HEK293 (cell line): ENCODE results near the gene MYH8.
A peak's percentile ranks its signal among the peaks of the same experiment; 100 is the strongest.

ENCODE experiments used
- CTCF ChIA-PET: fragments of 350-600 bp; formaldehyde crosslinking; extraction: SDS; loops from one replicate; lab custom pipeline; 2021; ENCODE audit warnings: antibody characterized with exemption; lab: Yijun Ruan, JAX
- POLR2A ChIA-PET: fragments of 300-600 bp; formaldehyde crosslinking; extraction: SDS; loops from one replicate; lab custom pipeline; 2020; ENCODE audit warnings: antibody characterized with exemption, inconsistent platforms; lab: Yijun Ruan, JAX
- H3K27ac ChIP-seq: fragments of 200-500 bp; sonication (Bioruptor generic); 2 replicates; pipeline ENCODE4 v1.5.1; 2014; ENCODE audit warnings: low read depth, low read length, control low read depth, inconsistent platforms; ENCODE audit errors: extremely low read depth
- H3K36me3 ChIP-seq, 2 experiments: fragments of 200-500 bp in 1 of 2; sonication (Bioruptor generic) in 1 of 2; 1 replicate in 1 of 2; 2 replicates in 1 of 2; pipeline ENCODE4 v1.5.1; 2014 to 2017; ENCODE audit warnings: inconsistent platforms in 2 of 2, low read length in 2 of 2; ENCODE audit not compliant: control insufficient read depth in 2 of 2, insufficient read depth in 1 of 2
- H3K4me1 ChIP-seq: fragments of 200-500 bp; sonication (Bioruptor generic); 2 replicates; pipeline ENCODE4 v1.5.1; 2014; ENCODE audit warnings: mild to moderate bottlenecking, low read length, inconsistent platforms; ENCODE audit not compliant: control insufficient read depth, insufficient read depth
- H3K4me3 ChIP-seq: 2 replicates; pipeline ENCODE4 v1.5.1; 2011; ENCODE audit warnings: low read depth, mild to moderate bottlenecking, control low read depth, low read length, moderate library complexity
- H3K9me3 ChIP-seq: fragments of 200-500 bp; sonication (Bioruptor generic); 2 replicates; pipeline ENCODE4 v1.5.1; 2014; ENCODE audit warnings: low read depth, low read length, inconsistent platforms; ENCODE audit not compliant: control insufficient read depth, insufficient read depth
- BCL11B ChIP-seq: fragments of 450-650 bp; formaldehyde crosslinking; IDR thresholded peaks from 2 replicates; pipeline ENCODE4 v1.5.1; 2016; ENCODE audit warnings: low read depth, missing biosample characterization, missing genetic modification characterization
- KLF1 ChIP-seq: fragments of 450-650 bp; formaldehyde crosslinking; IDR thresholded peaks from 2 replicates; pipeline ENCODE4 v1.5.1; 2016; ENCODE audit warnings: missing biosample characterization, missing genetic modification characterization
- KLF10 ChIP-seq: fragments of 450-650 bp; IDR thresholded peaks from 2 replicates; pipeline ENCODE4 v1.5.1; 2018; ENCODE audit warnings: missing biosample characterization, mild to moderate bottlenecking, missing genetic modification characterization
- PRDM4 ChIP-seq: fragments of 450-650 bp; formaldehyde crosslinking; IDR thresholded peaks from 2 replicates; pipeline ENCODE4 v1.5.1; 2017; ENCODE audit warnings: missing biosample characterization, missing genetic modification characterization
- RBAK ChIP-seq: fragments of 450-650 bp; formaldehyde crosslinking; IDR thresholded peaks from 2 replicates; pipeline ENCODE4 v1.5.1; 2016; ENCODE audit warnings: missing biosample characterization, missing genetic modification characterization
- ZBTB17 ChIP-seq: fragments of 450-650 bp; formaldehyde crosslinking; IDR thresholded peaks from 2 replicates; pipeline ENCODE4 v1.5.1; 2016; ENCODE audit warnings: missing biosample characterization, missing genetic modification characterization
- ZNF10 ChIP-seq: fragments of 450-650 bp; formaldehyde crosslinking; IDR thresholded peaks from 2 replicates; pipeline ENCODE4 v1.5.1; 2017; ENCODE audit warnings: missing biosample characterization, missing genetic modification characterization
- ZNF211 ChIP-seq: fragments of 450-650 bp; formaldehyde crosslinking; IDR thresholded peaks from 2 replicates; pipeline ENCODE4 v1.5.1; 2016; ENCODE audit warnings: low read depth, missing biosample characterization, missing genetic modification characterization
- ZNF221 ChIP-seq: fragments of 450-650 bp; formaldehyde crosslinking; IDR thresholded peaks from 2 replicates; pipeline ENCODE4 v1.5.1; 2017; ENCODE audit warnings: missing biosample characterization, missing genetic modification characterization, borderline replicate concordance
- ZNF354C ChIP-seq: fragments of 450-650 bp; formaldehyde crosslinking; IDR thresholded peaks from 2 replicates; pipeline ENCODE4 v1.5.1; 2016; ENCODE audit warnings: missing biosample characterization, missing genetic modification characterization, low read depth, borderline replicate concordance
- ZNF426 ChIP-seq: fragments of 450-650 bp; formaldehyde crosslinking; IDR thresholded peaks from 2 replicates; pipeline ENCODE4 v1.5.1; 2017; ENCODE audit warnings: missing biosample characterization, missing genetic modification characterization, mild to moderate bottlenecking, inconsistent platforms, moderate library complexity
- ZNF449 ChIP-seq: fragments of 450-650 bp; formaldehyde crosslinking; IDR thresholded peaks from 2 replicates; pipeline ENCODE4 v1.5.1; 2017; ENCODE audit warnings: missing biosample characterization, mild to moderate bottlenecking, missing genetic modification characterization, moderate library complexity
- ZNF510 ChIP-seq: fragments of 450-650 bp; formaldehyde crosslinking; IDR thresholded peaks from 2 replicates; pipeline ENCODE4 v1.5.1; 2018; ENCODE audit warnings: mild to moderate bottlenecking, missing genetic modification characterization, missing biosample characterization; ENCODE audit not compliant: insufficient replicate concordance
- ZNF518A ChIP-seq: fragments of 450-650 bp; formaldehyde crosslinking; conservative IDR thresholded peaks from 2 replicates; pipeline ENCODE4 v1.5.1; 2016; ENCODE audit warnings: low read depth, missing biosample characterization, missing genetic modification characterization
- ZNF549 ChIP-seq: fragments of 450-650 bp; IDR thresholded peaks from 2 replicates; pipeline ENCODE4 v1.5.1; 2018; ENCODE audit warnings: missing biosample characterization, missing genetic modification characterization, mild to moderate bottlenecking, inconsistent platforms, moderate library complexity
- ZNF621 ChIP-seq: fragments of 450-650 bp; formaldehyde crosslinking; IDR thresholded peaks from 2 replicates; pipeline ENCODE4 v1.5.1; 2017; ENCODE audit warnings: missing biosample characterization, missing genetic modification characterization
- ZNF654 ChIP-seq: fragments of 450-650 bp; formaldehyde crosslinking; IDR thresholded peaks from 2 replicates; pipeline ENCODE4 v1.5.1; 2016; ENCODE audit warnings: low read depth, missing biosample characterization, missing genetic modification characterization
- ZNF777 ChIP-seq: fragments of 450-650 bp; formaldehyde crosslinking; IDR thresholded peaks from 2 replicates; pipeline ENCODE4 v1.5.1; 2017; ENCODE audit warnings: missing biosample characterization, missing genetic modification characterization, borderline replicate concordance
- TF ChIP-seq, protein P1 (sequence below): fragments of 450-650 bp; formaldehyde crosslinking; IDR thresholded peaks from 2 replicates; pipeline ENCODE4 v1.5.1; 2016; ENCODE audit warnings: missing biosample characterization, missing genetic modification characterization
- TF ChIP-seq, protein P2 (sequence below): sonication (generic); formaldehyde crosslinking; IDR thresholded peaks from 2 replicates; pipeline ENCODE4 v1.8.1; 2022; ENCODE audit warnings: mild to moderate bottlenecking, moderate library complexity, missing genetic modification reagents

MYH8 gene

GRCh38 chr17:10370016-10370608 lies 51.6 kb downstream of the MYH8 start:
- no peak overlapping the region for H3K4me3 ChIP-seq
- TF ChIP-seq ZNF654 (tag by site-specific recombination) (no peak), ZNF10 (peak; percentile 66; the same call in 1 of the 2 replicates)
- H3K36me3 ChIP-seq, result no peaks in the 10 kb centered on the region
- H3K4me1 ChIP-seq, result no peaks in the 10 kb centered on the region
- no peak overlapping the region for H3K27ac ChIP-seq
- CTCF ChIA-PET, result interaction anchor here (0.6 to 1.1 kb wide), 4 partner anchors 9 to 445 kb away, joined by 3 read pairs; partner anchors contain the start of gene MYH8
- POLR2A ChIA-PET, result no interaction called here
- no peaks in the 10 kb centered on the region for H3K9me3 ChIP-seq

- no peaks in the 10 kb centered on the region for H3K36me3 ChIP-seq
- no peaks in the 10 kb centered on the region for H3K4me1 ChIP-seq
- no peak overlapping the region for H3K4me3 ChIP-seq
- no peaks in the 10 kb centered on the region for H3K9me3 ChIP-seq
- no peak overlapping the region for H3K27ac ChIP-seq
- ChIA-PET POLR2A (no interaction called here), CTCF (interaction anchor here (0.6 to 1.7 kb wide), 4 partner anchors 10 to 249 kb away, joined by 3 to 7 read pairs (median 3); no protein-coding TSS in a partner anchor)
- TF ChIP-seq, protein P1, sequence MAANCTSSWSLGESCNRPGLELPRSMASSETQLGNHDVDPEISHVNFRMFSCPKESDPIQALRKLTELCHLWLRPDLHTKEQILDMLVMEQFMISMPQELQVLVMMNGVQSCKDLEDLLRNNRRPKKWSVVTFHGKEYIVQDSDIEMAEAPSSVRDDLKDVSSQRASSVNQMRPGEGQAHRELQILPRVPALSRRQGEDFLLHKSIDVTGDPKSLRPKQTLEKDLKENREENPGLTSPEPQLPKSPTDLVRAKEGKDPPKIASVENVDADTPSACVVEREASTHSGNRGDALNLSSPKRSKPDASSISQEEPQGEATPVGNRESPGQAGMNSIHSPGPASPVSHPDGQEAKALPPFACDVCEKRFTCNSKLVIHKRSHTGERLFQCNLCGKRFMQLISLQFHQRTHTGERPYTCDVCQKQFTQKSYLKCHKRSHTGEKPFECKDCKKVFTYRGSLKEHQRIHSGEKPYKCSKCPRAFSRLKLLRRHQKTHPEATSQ (tag by site-specific recombination), result no peak
- TF ChIP-seq ZBTB17 (tag by site-specific recombination), result no peak
- no peak for TF ChIP-seq KLF10 (tag by site-specific recombination)
- no peak for TF ChIP-seq ZNF777 (tag by site-specific recombination)
- no peak for TF ChIP-seq ZNF211
- TF ChIP-seq ZNF518A (tag by site-specific recombination), result no peak
- no peak for TF ChIP-seq ZNF510
- no peak for TF ChIP-seq ZNF549
- TF ChIP-seq, protein P2, sequence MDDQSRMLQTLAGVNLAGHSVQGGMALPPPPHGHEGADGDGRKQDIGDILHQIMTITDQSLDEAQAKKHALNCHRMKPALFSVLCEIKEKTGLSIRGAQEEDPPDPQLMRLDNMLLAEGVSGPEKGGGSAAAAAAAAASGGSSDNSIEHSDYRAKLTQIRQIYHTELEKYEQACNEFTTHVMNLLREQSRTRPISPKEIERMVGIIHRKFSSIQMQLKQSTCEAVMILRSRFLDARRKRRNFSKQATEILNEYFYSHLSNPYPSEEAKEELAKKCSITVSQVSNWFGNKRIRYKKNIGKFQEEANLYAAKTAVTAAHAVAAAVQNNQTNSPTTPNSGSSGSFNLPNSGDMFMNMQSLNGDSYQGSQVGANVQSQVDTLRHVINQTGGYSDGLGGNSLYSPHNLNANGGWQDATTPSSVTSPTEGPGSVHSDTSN (CRISPR knock-in tag), result no peak
- TF ChIP-seq ZNF221 (tag by site-specific recombination), result no peak
These were observed 52.5 kb downstream of the MYH8 start for GRCh38 chr17:10369239-10369638.

DNA sequence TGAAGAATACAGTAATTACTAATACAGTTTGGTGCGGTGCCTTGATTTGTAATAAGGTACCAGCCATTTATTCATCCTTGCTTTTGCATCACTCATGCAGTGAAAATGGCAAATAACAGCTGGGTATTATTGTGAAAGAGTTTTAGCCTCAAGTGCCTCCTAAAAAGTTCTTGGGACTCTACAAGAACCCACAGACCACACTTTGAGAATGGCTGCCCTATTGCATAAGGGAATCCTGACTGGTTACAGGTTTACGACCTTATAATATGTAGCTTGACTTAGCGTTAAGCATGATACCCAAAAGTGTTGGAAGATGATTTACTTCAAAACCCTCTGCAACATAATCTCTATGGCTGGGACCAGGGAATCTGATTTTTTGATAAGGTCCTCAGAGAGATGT lies 53.2 kb downstream of the MYH8 start:
- no peaks in the 10 kb centered on the region for H3K9me3 ChIP-seq
- H3K4me3 ChIP-seq, result no peak overlapping the region
- no peak overlapping the region for H3K27ac ChIP-seq
- H3K4me1 ChIP-seq, result no peaks in the 10 kb centered on the region
- ChIA-PET POLR2A (no interaction called here), CTCF (interaction anchor here (0.9 to 1.7 kb wide), 3 partner anchors 12 to 250 kb away, joined by 3 to 7 read pairs (median 3); no protein-coding TSS in a partner anchor)
- H3K36me3 ChIP-seq, result no peaks in the 10 kb centered on the region
- TF ChIP-seq BCL11B (tag by site-specific recombination) (no peak), ZNF426 (tag by site-specific recombination) (no peak), KLF1 (tag by site-specific recombination) (no peak), PRDM4 (tag by site-specific recombination) (no peak), RBAK (tag by site-specific recombination) (no peak), ZNF449 (no peak), ZNF621 (tag by site-specific recombination) (no peak), ZNF354C (tag by site-specific recombination) (no peak)
